HEK293 (cell line): ENCODE data around the gene SOX2.

ENCODE experiments used
- ELK4 ChIP-seq: IDR thresholded peaks from 2 replicates; pipeline ENCODE4 v1.6.1; 2011; ENCODE audit warnings: mild to moderate bottlenecking, low read depth, low read length, borderline replicate concordance
- FEZF1 ChIP-seq: fragments of 450-650 bp; formaldehyde crosslinking; IDR thresholded peaks from 2 replicates; pipeline ENCODE4 v1.5.1; 2016; ENCODE audit warnings: missing biosample characterization, missing genetic modification characterization
- HOXA7 ChIP-seq: sonication (generic); formaldehyde crosslinking; IDR thresholded peaks from 2 replicates; pipeline ENCODE4 v1.8.1; 2022; ENCODE audit warnings: missing genetic modification reagents, borderline replicate concordance
- PRDM6 ChIP-seq: fragments of 450-650 bp; formaldehyde crosslinking; IDR thresholded peaks from 2 replicates; pipeline ENCODE4 v1.5.1; 2017; ENCODE audit warnings: missing biosample characterization, missing genetic modification characterization
- SP3 ChIP-seq: fragments of 450-650 bp; formaldehyde crosslinking; IDR thresholded peaks from 2 replicates; pipeline ENCODE4 v1.5.1; 2016; ENCODE audit warnings: missing biosample characterization, missing genetic modification characterization
- TSHZ1 ChIP-seq: fragments of 450-650 bp; formaldehyde crosslinking; IDR thresholded peaks from 2 replicates; pipeline ENCODE4 v1.5.1; 2016; ENCODE audit warnings: missing biosample characterization, missing genetic modification characterization, borderline replicate concordance
- ZFHX2 ChIP-seq: fragments of 450-650 bp; formaldehyde crosslinking; conservative IDR thresholded peaks from 2 replicates; pipeline ENCODE4 v1.5.1; 2016; ENCODE audit warnings: missing biosample characterization, missing genetic modification characterization
- ZFP37 ChIP-seq: fragments of 450-650 bp; formaldehyde crosslinking; IDR thresholded peaks from 2 replicates; pipeline ENCODE4 v1.5.1; 2016; ENCODE audit warnings: missing biosample characterization, missing genetic modification characterization
- ZFP41 ChIP-seq: fragments of 450-650 bp; formaldehyde crosslinking; IDR thresholded peaks from 2 replicates; pipeline ENCODE4 v1.5.1; 2016; ENCODE audit warnings: missing biosample characterization, missing genetic modification characterization, borderline replicate concordance
- ZNF148 ChIP-seq: fragments of 450-650 bp; formaldehyde crosslinking; IDR thresholded peaks from 2 replicates; pipeline ENCODE4 v1.5.0; 2017; ENCODE audit warnings: missing biosample characterization, missing genetic modification characterization, borderline replicate concordance
- ZNF248 ChIP-seq: fragments of 450-650 bp; formaldehyde crosslinking; IDR thresholded peaks from 2 replicates; pipeline ENCODE4 v1.5.1; 2017; ENCODE audit warnings: missing biosample characterization, missing genetic modification characterization
- ZNF335 ChIP-seq: fragments of 450-650 bp; formaldehyde crosslinking; conservative IDR thresholded peaks from 2 replicates; pipeline ENCODE4 v1.5.1; 2016; ENCODE audit warnings: missing biosample characterization, missing genetic modification characterization
- ZNF423 ChIP-seq: fragments of 450-650 bp; formaldehyde crosslinking; IDR thresholded peaks from 2 replicates; pipeline ENCODE4 v1.5.1; 2016; ENCODE audit warnings: missing biosample characterization, missing genetic modification characterization
- ZNF488 ChIP-seq: fragments of 450-650 bp; formaldehyde crosslinking; IDR thresholded peaks from 2 replicates; pipeline ENCODE4 v1.5.1; 2016; ENCODE audit warnings: missing biosample characterization, missing genetic modification characterization
- ZNF521 ChIP-seq: fragments of 450-650 bp; formaldehyde crosslinking; IDR thresholded peaks from 2 replicates; pipeline ENCODE4 v1.5.1; 2017; ENCODE audit warnings: missing biosample characterization, mild to moderate bottlenecking, missing genetic modification characterization
- ZNF544 ChIP-seq: fragments of 450-650 bp; formaldehyde crosslinking; IDR thresholded peaks from 2 replicates; pipeline ENCODE4 v1.5.0; 2017; ENCODE audit warnings: missing biosample characterization, missing genetic modification characterization
- ZNF555 ChIP-seq: fragments of 450-650 bp; formaldehyde crosslinking; conservative IDR thresholded peaks from 2 replicates; pipeline ENCODE4 v1.5.1; 2017; ENCODE audit warnings: missing biosample characterization, mild to moderate bottlenecking, missing genetic modification characterization, inconsistent platforms
- ZNF580 ChIP-seq: fragments of 450-650 bp; formaldehyde crosslinking; IDR thresholded peaks from 2 replicates; pipeline ENCODE4 v1.5.1; 2016; ENCODE audit warnings: missing biosample characterization, missing genetic modification characterization
- ZNF596 ChIP-seq: fragments of 450-650 bp; IDR thresholded peaks from 2 replicates; pipeline ENCODE4 v1.5.0; 2018; ENCODE audit warnings: missing biosample characterization, mild to moderate bottlenecking, missing genetic modification characterization, moderate library complexity
- ZNF624 ChIP-seq: fragments of 450-650 bp; formaldehyde crosslinking; IDR thresholded peaks from 2 replicates; pipeline ENCODE4 v1.5.1; 2017; ENCODE audit warnings: missing biosample characterization, missing genetic modification characterization
- ZNF645 ChIP-seq: fragments of 450-650 bp; formaldehyde crosslinking; IDR thresholded peaks from 2 replicates; pipeline ENCODE4; 2016; ENCODE audit warnings: missing biosample characterization, missing genetic modification characterization
- ZNF658 ChIP-seq: fragments of 450-650 bp; formaldehyde crosslinking; IDR thresholded peaks from 2 replicates; pipeline ENCODE4; 2016; ENCODE audit warnings: missing biosample characterization, missing genetic modification characterization
- ZNF692 ChIP-seq: fragments of 450-650 bp; formaldehyde crosslinking; IDR thresholded peaks from 2 replicates; pipeline ENCODE4 v1.5.1; 2016; ENCODE audit warnings: missing biosample characterization, missing genetic modification characterization
- ZNF785 ChIP-seq: fragments of 450-650 bp; formaldehyde crosslinking; IDR thresholded peaks from 2 replicates; pipeline ENCODE4 v1.5.1; 2016; ENCODE audit warnings: missing biosample characterization, missing genetic modification characterization
- ZNF837 ChIP-seq: fragments of 450-650 bp; formaldehyde crosslinking; IDR thresholded peaks from 2 replicates; pipeline ENCODE4 v1.5.1; 2016; ENCODE audit warnings: missing biosample characterization, missing genetic modification characterization

SOX2 gene

GRCh38 chr3:181712553-181713279 is 991 bp downstream of the SOX2 start (continued):
- no peak for TF ChIP-seq ZNF521 (tag by site-specific recombination)
- TF ChIP-seq ZNF488 (tag by site-specific recombination), result no peak
- TF ChIP-seq TSHZ1 (tag by site-specific recombination), result no peak
- TF ChIP-seq ZNF785 (tag by site-specific recombination), result no peak
- no peak for TF ChIP-seq ZNF248
- no peak for TF ChIP-seq HOXA7
- no peak for TF ChIP-seq ZNF658
- TF ChIP-seq ZNF596, result no peak
- TF ChIP-seq ZNF837 (tag by site-specific recombination), result no peak
- peak; percentile 69 for TF ChIP-seq ZFHX2 (tag by site-specific recombination)
- no peak for TF ChIP-seq FEZF1
- no peak for TF ChIP-seq ZNF148 (tag by site-specific recombination)
- no peak for TF ChIP-seq ZNF544
- TF ChIP-seq ZNF580 (tag by site-specific recombination), result no peak
- no peak for TF ChIP-seq ZNF692 (tag by site-specific recombination)
- TF ChIP-seq ZNF335 (tag by site-specific recombination), result peak; percentile 67
- TF ChIP-seq ZNF555 (tag by site-specific recombination), result no peak
- TF ChIP-seq ZFP41 (tag by site-specific recombination), result no peak
- TF ChIP-seq PRDM6 (tag by site-specific recombination), result no peak
- no peak for TF ChIP-seq ZNF645 (tag by site-specific recombination)
- TF ChIP-seq SP3 (tag by site-specific recombination), result no peak
- no peak for TF ChIP-seq ELK4
- TF ChIP-seq ZNF624 (tag by site-specific recombination), result no peak
- peak; percentile 89; the same call in 1 of the 2 replicates for TF ChIP-seq ZFP37
- no peak for TF ChIP-seq ZNF423 (tag by site-specific recombination)
